Stomach (tissue), 4 donors: Measurements from ENCODE around the gene PSEN1.

Experiments
- CTCF ChIP-seq, 7 experiments: fragments of 450-650 bp in 4 of 7; fragments of 200-600 bp in 3 of 7; sonication (generic) in 3 of 7; IDR thresholded peaks; one replicate each; pipeline ENCODE4 v1.5.1; 2016 to 2019; ENCODE audit warnings: antibody characterized with exemption in 7 of 7, control low read depth in 2 of 7, mild to moderate bottlenecking in 1 of 7
- EP300 ChIP-seq: sonication (generic); formaldehyde crosslinking; IDR thresholded peaks from one replicate; pipeline ENCODE4 v1.6.1; 2017; ENCODE audit warnings: antibody characterized with exemption
- POLR2A ChIP-seq, 4 donors: fragments of 450-650 bp; IDR thresholded peaks; one replicate each; pipeline ENCODE4 v1.6.1; 2016; ENCODE audit warnings: antibody characterized with exemption in 4 of 4, control low read depth in 2 of 4, mild to moderate bottlenecking in 1 of 4, moderate library complexity in 1 of 4
- POLR2AphosphoS5 ChIP-seq, 3 donors: sonication (generic); formaldehyde crosslinking; IDR thresholded peaks; one replicate each; pipeline ENCODE4 v1.6.1; 2016; ENCODE audit warnings: antibody characterized with exemption in 3 of 3

- TF ChIP-seq CTCF (IDR thresholded peaks at IDR 0.05) (no peak), EP300 (no peak), POLR2AphosphoS5 (IDR thresholded peaks at IDR 0.05) (no peak), POLR2A (IDR thresholded peaks at IDR 0.05) (no peak)
Observed at GRCh38 chr14:73236752-73237218, 100.5 kb downstream of the PSEN1 start.
